Right kidney (tissue), 9 donors: Measurements from ENCODE around the gene OPN1MW.
"Not testable (repeated sequence)": the region's sequence is repeated elsewhere in the genome, so short reads cannot be mapped to it uniquely, and the experiment has no call there.

Source experiments
- DNase-seq: peaks from one replicate; pipeline ENCODE4 v3.0.0-alpha.2; 2016
- long read RNA-seq, 8 donors: transcript quantifications; one replicate each; lab custom pipeline, GENCODE V29; 2026

OPN1MW gene
- long read RNA-seq, donor 1, result 0 reads
- long read RNA-seq, donor 2, result 0 reads
- long read RNA-seq, donor 3, result 0 reads
- long read RNA-seq, donor 4, result 0 reads
- long read RNA-seq, donor 5, result 0 reads
- long read RNA-seq, donor 6, result 0 reads
- long read RNA-seq, donor 7, result 0 reads
- long read RNA-seq, donor 8, result 0 reads

DNA sequence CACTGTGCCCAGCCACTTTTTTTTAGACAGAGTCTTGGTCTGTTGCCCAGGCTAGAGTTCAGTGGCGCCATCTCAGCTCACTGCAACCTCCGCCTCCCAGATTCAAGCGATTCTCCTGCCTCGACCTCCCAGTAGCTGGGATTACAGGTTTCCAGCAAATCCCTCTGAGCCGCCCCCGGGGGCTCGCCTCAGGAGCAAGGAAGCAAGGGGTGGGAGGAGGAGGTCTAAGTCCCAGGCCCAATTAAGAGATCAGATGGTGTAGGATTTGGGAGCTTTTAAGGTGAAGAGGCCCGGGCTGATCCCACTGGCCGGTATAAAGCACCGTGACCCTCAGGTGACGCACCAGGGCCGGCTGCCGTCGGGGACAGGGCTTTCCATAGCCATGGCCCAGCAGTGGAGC lies at the start of gene OPN1MW:
Gene OPN1MW (plus strand): TSS at position 301 of the 400 bp plus-strand sequence. CDS start 82 bp downstream, at position 383.
- DNase-seq, result not testable (repeated sequence)

DNA sequence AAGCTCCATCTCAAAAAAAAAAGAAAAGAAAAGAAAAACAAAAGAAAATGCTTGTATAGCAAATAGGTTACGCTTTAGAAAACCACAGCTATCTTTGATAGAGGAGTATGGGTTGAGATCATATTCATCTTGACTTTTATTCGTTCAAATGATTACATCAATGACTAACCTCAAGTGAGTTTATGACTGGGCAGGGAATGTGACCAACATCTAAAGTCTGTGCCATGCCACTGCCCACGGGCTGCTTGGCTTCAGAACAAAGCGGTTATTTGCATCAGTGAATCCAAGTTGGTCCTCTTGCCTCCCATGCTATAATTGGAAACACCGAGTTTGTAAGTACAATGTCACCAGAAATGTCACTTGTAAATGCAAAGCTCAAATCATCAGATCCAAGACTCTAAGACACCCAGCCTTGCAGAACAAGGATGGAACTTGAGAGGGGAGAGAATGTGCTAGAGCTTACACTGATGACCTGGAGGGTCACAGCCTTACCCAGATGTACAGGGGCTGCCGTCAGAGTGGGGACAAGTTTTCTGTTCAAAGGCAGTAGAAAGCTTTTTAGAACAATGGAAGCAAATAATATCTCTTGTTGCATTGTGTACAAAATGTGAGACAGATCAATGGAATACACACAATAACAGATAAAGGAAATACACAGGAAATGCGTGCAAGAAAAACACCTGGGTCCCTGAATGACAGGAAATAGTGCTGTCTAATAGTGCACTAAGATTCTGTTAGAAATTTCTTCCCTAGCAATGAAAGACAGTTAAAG lies 46.8 kb upstream of the OPN1MW start:
- no peak for DNase-seq

DNA sequence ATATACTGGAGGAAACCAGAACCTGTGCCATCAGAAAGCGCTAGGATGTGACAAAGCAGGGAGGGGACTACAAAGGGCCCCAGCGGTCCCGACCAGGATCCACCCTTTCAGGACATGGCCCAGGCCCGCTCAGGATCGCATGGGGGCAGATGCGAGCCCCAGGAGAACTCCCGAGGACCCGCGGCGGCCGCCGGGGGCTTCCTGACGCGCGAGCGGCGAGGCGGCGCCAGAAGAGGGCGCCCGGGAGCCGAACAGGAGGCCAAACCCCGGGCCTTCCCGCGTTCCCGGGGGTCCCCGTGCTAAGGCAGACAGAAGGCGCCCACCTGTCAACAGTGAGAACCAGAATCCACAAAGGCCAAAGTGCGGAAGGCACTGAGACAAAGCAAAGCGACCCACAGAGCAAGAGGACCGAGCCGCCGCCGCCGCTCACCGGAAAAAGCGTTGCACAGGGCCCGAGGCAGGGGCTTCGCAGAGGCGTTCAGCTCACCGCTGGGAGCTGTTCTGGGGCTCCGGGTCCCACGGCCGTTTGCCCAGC lies 45.7 kb upstream of the OPN1MW start:
- peak; percentile 80 for DNase-seq

DNA sequence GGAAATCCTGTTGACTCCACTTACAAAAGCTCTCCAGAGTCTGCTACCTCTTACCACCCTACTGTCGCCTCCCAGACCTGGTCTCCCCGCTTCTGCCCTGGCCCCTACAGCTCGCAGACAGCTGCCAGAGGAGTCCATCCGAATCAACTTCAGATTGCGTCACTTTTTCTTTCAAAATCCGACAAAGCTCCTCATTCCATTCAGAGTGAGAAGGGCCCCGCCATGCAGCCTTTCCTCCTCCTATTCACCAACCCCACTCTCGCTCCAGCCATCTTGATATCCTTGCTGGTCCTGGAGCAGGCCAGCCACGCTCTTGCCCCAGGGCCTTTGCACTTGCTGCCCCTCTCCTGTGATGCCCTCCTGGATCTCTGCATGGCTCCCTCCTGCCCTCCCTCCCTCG lies 43.5 kb upstream of the OPN1MW start:
- no peak for DNase-seq

DNA sequence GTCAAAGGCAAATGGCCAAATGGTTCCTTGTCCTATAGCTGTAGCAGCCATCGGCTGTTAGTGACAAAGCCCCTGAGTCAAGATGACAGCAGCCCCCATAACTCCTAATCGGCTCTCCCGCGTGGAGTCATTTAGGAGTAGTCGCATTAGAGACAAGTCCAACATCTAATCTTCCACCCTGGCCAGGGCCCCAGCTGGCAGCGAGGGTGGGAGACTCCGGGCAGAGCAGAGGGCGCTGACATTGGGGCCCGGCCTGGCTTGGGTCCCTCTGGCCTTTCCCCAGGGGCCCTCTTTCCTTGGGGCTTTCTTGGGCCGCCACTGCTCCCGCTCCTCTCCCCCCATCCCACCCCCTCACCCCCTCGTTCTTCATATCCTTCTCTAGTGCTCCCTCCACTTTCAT lies 42.2 kb upstream of the OPN1MW start:
- DNase-seq, result no peak

- DNase-seq, result no peak
These were observed 41.7 kb upstream of the OPN1MW start for GRCh38 chrX:154140742-154141141.

DNA sequence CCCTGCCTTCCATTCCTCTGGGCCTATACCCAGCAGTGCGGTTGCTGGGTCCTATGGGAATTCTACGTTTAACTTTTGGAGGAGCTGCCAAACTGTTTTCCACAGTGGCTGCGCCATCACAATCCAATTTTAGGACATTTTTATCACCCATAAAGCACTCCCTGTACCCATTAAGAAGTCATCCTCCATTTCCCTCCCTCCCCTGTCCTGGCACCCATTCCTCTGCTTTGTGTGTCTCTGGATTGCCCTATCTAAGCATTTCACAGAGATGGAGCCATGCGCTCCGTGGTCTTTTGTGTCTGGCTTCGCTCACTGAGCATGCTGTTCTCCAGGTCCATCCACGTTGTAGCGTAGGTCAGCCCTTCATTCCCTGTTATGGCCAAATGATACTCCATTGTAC lies 40.0 kb upstream of the OPN1MW start:
- no peak for DNase-seq

- no peak for DNase-seq
These were observed 39.2 kb upstream of the OPN1MW start for GRCh38 chrX:154142950-154143745.

DNA sequence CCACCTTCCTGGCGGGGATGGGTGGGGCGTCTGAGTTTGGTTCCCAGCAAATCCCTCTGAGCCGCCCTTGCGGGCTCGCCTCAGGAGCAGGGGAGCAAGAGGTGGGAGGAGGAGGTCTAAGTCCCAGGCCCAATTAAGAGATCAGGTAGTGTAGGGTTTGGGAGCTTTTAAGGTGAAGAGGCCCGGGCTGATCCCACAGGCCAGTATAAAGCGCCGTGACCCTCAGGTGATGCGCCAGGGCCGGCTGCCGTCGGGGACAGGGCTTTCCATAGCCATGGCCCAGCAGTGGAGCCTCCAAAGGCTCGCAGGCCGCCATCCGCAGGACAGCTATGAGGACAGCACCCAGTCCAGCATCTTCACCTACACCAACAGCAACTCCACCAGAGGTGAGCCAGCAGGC lies 38.4 kb upstream of the OPN1MW start, which contains the start of gene OPN1LW:
Gene OPN1LW (plus strand): TSS at position 234 of the 400 bp plus-strand sequence. CDS start 41 bp downstream, at position 275.
- not testable (repeated sequence) for DNase-seq

GRCh38 chrX:154151030-154151429 lies 31.4 kb upstream of the OPN1MW start:
- not testable (repeated sequence) for DNase-seq

DNA sequence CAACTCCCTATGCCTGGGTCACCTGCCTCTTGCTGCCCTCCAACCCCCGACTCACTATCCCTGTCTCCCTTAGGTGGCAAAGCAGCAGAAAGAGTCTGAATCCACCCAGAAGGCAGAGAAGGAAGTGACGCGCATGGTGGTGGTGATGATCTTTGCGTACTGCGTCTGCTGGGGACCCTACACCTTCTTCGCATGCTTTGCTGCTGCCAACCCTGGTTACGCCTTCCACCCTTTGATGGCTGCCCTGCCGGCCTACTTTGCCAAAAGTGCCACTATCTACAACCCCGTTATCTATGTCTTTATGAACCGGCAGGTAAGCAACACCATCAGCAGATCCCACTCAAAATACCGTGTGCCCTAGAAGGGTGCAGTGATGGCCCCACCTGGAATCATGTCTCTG lies 26.2 kb upstream of the OPN1MW start:
- not testable (repeated sequence) for DNase-seq

DNA sequence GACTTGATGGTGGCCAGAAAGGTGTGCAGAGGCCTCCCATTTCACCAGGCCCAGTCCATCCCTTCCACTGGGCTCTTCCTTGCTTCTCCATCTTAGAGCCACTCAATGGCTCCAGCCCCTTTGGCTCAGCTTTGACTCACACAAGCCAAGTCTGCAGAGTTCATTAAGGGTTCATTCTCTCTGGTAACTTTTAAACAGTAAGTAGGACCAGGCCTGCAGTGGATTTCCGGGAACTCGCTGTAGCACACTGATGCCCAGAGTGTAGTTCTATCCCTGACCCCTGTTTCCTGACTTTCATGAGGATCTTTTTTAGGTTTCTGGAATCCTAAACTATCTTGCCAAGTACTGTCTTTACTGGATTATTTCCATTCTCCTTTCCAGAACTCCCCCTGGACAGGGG lies 25.2 kb upstream of the OPN1MW start:
- not testable (repeated sequence) for DNase-seq

DNA sequence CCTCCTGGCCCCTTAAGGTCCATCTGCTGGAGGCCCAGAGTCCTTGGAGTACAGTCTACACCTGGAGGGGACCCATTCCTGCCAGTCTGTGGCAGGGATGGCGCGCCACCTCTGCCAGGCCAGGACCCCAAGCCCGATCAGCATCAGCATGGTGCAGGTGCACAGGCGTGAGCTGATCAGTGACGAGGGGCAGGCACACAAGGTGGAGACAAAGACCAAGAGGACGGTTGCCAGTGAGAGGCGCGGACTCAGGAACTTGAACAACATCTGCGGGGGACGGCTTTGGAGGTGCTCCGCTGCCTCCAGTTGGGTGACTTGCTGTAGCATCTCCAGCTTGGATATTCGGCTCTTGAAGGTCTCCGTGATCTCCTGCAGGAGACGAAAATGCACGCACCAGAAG lies 23.1 kb upstream of the OPN1MW start:
- not testable (repeated sequence) for DNase-seq

GRCh38 chrX:154164902-154165301 lies 17.5 kb upstream of the OPN1MW start:
- DNase-seq, result not testable (repeated sequence)

GRCh38 chrX:154168384-154168783 lies 14.0 kb upstream of the OPN1MW start:
- DNase-seq, result not testable (repeated sequence)

DNA sequence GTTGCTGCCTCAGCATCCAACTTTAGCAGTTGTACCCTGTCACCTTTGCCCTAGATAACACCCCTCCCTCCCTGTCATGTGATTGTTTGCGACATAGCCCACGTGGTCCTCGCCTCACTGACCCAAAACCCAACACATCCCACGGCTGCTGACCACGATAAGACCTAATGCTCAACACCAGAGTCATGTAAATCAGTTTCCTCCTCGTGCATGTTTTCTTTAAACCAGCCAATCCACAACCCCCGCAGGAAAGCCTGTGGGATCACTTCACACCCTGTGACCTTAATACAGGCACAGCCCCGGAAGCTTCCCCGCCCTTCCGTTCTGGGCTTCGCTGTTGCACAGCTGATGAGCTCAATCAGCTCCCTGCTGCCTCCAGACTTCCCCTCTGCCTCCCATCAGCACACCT lies 9.9 kb upstream of the OPN1MW start:
- not testable (repeated sequence) for DNase-seq

GRCh38 chrX:154174356-154174755 lies 8.0 kb upstream of the OPN1MW start:
- not testable (repeated sequence) for DNase-seq

- not testable (repeated sequence) for DNase-seq
These were observed 1.4 kb downstream of the OPN1MW start for GRCh38 chrX:154183794-154184193.

DNA sequence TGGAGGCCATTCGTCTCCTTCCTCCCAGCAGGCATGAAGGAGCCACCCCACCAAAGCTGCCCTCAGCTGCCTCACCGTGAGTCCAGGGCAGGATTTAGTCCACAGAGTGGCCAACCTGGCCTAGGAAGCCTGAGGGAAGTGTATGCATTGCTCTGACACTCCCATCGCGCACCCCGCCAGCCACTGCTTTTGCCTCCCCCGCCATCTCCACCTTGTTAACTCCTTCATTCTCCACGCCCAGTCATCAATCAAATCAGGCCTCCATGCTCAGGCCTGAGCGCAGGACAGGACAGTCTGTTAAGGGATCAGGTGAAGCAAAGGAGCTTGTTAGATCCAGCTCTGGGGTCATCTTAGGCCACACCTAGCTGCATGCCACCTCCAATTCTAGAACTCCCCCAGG lies 10.4 kb downstream of the OPN1MW start:
- DNase-seq, result not testable (repeated sequence)

DNA sequence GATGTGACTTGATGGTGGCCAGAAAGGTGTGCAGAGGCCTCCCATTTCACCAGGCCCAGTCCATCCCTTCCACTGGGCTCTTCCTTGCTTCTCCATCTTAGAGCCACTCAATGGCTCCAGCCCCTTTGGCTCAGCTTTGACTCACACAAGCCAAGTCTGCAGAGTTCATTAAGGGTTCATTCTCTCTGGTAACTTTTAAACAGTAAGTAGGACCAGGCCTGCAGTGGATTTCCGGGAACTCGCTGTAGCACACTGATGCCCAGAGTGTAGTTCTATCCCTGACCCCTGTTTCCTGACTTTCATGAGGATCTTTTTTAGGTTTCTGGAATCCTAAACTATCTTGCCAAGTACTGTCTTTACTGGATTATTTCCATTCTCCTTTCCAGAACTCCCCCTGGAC lies 11.9 kb downstream of the OPN1MW start:
- DNase-seq, result not testable (repeated sequence)

DNA sequence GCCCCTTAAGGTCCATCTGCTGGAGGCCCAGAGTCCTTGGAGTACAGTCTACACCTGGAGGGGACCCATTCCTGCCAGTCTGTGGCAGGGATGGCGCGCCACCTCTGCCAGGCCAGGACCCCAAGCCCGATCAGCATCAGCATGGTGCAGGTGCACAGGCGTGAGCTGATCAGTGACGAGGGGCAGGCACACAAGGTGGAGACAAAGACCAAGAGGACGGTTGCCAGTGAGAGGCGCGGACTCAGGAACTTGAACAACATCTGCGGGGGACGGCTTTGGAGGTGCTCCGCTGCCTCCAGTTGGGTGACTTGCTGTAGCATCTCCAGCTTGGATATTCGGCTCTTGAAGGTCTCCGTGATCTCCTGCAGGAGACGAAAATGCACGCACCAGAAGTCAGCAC lies 14.1 kb downstream of the OPN1MW start:
- DNase-seq, result not testable (repeated sequence)

DNA sequence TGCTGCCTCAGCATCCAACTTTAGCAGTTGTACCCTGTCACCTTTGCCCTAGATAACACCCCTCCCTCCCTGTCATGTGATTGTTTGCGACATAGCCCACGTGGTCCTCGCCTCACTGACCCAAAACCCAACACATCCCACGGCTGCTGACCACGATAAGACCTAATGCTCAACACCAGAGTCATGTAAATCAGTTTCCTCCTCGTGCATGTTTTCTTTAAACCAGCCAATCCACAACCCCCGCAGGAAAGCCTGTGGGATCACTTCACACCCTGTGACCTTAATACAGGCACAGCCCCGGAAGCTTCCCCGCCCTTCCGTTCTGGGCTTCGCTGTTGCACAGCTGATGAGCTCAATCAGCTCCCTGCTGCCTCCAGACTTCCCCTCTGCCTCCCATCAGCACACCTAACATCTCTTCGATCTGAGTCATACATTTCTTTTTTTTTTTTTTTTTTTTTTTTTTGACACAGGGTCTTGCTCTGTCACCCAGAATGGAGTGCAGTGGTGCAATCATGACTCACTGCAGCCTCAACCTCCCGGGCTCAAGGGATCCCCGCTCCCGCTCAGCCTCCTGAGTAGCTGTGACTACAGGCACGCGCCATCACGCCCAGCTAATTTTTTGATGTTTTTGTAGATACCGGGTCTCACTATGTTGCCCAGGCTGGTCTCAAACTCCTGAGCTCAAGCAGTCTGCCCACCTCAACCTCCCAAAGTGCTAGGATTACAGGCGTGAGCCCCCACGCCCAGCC lies 27.4 kb downstream of the OPN1MW start:
- DNase-seq, result not testable (repeated sequence)
